Tibial nerve (tissue), 4 donors: ENCODE measurements around the gene LYRM4.

Source experiments
- EP300 ChIP-seq, 2 donors: sonication (generic); formaldehyde crosslinking; IDR thresholded peaks; one replicate each; pipeline ENCODE4 v1.6.1; 2017; ENCODE audit warnings: antibody characterized with exemption in 2 of 2, mild to moderate bottlenecking in 1 of 2
- POLR2A ChIP-seq, 2 donors: fragments of 450-650 bp; IDR thresholded peaks; one replicate each; pipeline ENCODE4 v1.6.1; 2017; ENCODE audit warnings: antibody characterized with exemption in 2 of 2, mild to moderate bottlenecking in 2 of 2, moderate library complexity in 2 of 2
- TF ChIP-seq, protein P1 (sequence below), 5 experiments: fragments of 200-600 bp in 3 of 5; fragments of 450-650 bp in 2 of 5; sonication (generic) in 3 of 5; IDR thresholded peaks; one replicate each; pipeline ENCODE4 v1.5.1; 2016 to 2019; ENCODE audit warnings: antibody characterized with exemption in 5 of 5, mild to moderate bottlenecking in 3 of 5, moderate library complexity in 2 of 5

DNA sequence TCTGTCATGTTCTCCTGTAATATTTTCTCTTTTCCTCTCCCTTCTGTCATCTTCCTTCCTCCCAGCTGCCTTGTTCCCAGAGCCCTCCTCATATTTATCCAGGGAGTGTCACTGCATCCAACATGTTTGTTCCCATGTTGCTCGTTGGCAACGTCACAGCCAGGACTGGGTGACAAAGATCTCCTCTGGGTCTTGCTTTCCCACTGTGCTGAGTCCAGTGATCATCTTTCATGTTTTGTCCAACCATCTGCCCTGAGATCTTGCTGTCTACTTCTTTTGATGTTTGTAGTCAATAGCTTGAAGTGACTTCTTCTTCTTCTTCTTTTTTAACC lies 27.2 kb upstream of the LYRM4 start:
- TF ChIP-seq POLR2A (IDR thresholded peaks at IDR 0.05): no peak
- TF ChIP-seq, protein P1, sequence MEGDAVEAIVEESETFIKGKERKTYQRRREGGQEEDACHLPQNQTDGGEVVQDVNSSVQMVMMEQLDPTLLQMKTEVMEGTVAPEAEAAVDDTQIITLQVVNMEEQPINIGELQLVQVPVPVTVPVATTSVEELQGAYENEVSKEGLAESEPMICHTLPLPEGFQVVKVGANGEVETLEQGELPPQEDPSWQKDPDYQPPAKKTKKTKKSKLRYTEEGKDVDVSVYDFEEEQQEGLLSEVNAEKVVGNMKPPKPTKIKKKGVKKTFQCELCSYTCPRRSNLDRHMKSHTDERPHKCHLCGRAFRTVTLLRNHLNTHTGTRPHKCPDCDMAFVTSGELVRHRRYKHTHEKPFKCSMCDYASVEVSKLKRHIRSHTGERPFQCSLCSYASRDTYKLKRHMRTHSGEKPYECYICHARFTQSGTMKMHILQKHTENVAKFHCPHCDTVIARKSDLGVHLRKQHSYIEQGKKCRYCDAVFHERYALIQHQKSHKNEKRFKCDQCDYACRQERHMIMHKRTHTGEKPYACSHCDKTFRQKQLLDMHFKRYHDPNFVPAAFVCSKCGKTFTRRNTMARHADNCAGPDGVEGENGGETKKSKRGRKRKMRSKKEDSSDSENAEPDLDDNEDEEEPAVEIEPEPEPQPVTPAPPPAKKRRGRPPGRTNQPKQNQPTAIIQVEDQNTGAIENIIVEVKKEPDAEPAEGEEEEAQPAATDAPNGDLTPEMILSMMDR (IDR thresholded peaks at IDR 0.05): no peak
- TF ChIP-seq EP300 (IDR thresholded peaks at IDR 0.05): no peak
